Measurements from ENCODE around the gene PLA2G6. TPM values are rescaled to one million over a fixed set of nuclear protein-coding genes. Genes with fewer than 3 reads are reported as not detected.
"Not testable (repeated sequence)": the region's sequence is repeated elsewhere in the genome, so short reads cannot be mapped to it uniquely, and the experiment has no call there.

PLA2G6 gene
- total and polyA plus RNA-seq, 5 experiments from 2014 or later = 2.6 to 186 (median 7.2) TPM

DNA sequence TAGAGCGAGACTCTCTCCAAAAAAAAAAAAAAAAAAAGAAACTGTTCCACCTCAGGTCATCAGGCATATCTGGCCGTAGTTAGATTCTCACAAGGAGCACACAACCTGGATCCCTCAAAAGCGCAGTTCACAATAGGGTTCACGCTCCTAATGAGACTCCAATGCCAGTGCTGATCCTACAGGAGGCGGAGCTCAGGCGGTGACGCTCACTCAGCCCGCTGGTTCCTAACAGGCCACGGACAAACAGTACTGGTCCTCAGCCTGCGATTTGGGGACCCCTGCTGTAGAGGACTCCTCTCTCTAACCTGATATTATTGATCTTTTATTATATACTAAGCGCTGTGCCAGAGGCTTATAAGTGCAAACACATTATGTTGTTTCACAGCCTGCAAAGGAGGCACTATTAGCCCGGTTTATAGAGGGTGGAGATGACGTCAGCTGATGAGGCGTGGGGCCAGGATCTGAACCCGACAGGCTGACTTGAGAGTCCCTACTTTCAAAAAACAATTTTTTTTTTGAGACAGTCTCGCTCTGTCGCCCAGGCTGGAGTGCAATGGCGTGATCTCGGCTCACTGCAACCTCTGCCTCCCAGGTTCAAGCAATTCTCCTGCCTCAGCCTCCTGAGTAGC, 15.3 kb upstream of the PLA2G6 start:
- H3K9me3 Mint-ChIP-seq = no peaks in the 10 kb centered on the region
- POLR2A ChIA-PET = interaction anchor here (0.6 kb wide), 1 partner anchor 107 kb away, joined by 3 read pairs; no protein-coding TSS in a partner anchor
- no peak overlapping the region for H3K4me3 Mint-ChIP-seq
- no peaks in the 10 kb centered on the region for H3K36me3 Mint-ChIP-seq
- DNase-seq = no peak
- H3K4me1 Mint-ChIP-seq = peaks cover 19 to 35% (median 22%) of the 10 kb centered on the region in 4 donors
- H3K27ac Mint-ChIP-seq = no peak overlapping the region
- peaks cover 0 to 4% (median 0%) of the 10 kb centered on the region in 5 donors for H3K27me3 Mint-ChIP-seq
- ATAC-seq = no peak

DNA sequence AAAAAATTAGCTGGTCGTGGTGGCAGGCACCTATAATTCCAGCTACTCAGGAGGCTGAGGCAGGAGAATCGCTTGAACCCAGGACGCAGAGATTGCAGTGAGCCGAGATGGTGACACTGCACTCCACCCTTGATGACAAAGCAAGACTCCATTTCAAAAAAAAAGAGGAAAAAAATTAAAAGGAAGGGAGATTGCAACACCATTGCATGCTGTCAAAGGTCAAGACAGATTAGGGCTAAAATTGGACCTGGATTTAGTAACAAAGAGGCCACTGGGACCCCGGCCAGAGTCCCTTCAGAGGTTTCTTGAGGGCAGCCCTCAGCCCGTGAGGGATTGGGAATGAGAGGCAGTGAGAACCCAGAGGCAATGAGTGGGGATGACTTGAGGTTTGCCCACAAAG, 11.9 kb upstream of the PLA2G6 start:
- Mint-ChIP-seq H3K9me3 (no peaks in the 10 kb centered on the region), H3K4me1 (peaks cover 6 to 11% (median 10%) of the 10 kb centered on the region in 4 donors), H3K27ac (peak overlapping the region in 1 of 10 donors; percentile 33), H3K36me3 (no peaks in the 10 kb centered on the region), H3K4me3 (no peak overlapping the region), H3K27me3 (peaks cover 0 to 6% (median 0%) of the 10 kb centered on the region in 5 donors)
- no peak for DNase-seq
- ATAC-seq = no peak
- POLR2A ChIA-PET = interaction anchor here (1.3 kb wide), 1 partner anchor 12 kb away, joined by 4 read pairs; the partner anchor contains the start of gene PLA2G6

DNA sequence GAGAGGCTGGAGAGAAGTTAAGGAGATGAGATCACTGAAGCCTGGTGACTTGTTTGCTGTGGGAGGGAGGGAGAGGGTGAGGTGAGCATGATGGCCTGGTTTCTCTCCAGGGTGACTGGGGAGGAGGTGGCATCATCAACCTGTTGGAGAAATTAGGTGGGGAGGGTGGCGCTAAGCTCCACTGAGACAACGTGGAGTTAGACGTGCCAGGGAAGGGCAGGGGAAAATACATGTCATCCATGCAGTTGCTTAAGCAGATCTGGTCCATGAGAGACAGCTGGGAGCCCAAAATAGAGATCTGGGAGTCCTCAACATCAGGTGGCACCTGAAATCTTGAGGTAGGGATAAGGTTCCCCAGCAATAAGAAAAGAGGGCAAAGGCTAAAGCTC, 10.8 kb upstream of the PLA2G6 start:
- no peak overlapping the region for H3K4me3 Mint-ChIP-seq
- peaks cover 0 to 6% (median 0%) of the 10 kb centered on the region in 5 donors for H3K27me3 Mint-ChIP-seq
- H3K36me3 Mint-ChIP-seq = no peaks in the 10 kb centered on the region
- DNase-seq (no peak), ATAC-seq (no peak)
- no peaks in the 10 kb centered on the region for H3K9me3 Mint-ChIP-seq
- POLR2A ChIA-PET = interaction anchor here (0.6 to 1.3 kb wide), 2 partner anchors 11 to 21 kb away, joined by 3 to 4 read pairs; partner anchors contain the start of gene PLA2G6
- peak overlapping the region in 1 of 10 donors; percentile 39 for H3K27ac Mint-ChIP-seq
- H3K4me1 Mint-ChIP-seq = peaks cover 6 to 10% (median 10%) of the 10 kb centered on the region in 4 donors

DNA sequence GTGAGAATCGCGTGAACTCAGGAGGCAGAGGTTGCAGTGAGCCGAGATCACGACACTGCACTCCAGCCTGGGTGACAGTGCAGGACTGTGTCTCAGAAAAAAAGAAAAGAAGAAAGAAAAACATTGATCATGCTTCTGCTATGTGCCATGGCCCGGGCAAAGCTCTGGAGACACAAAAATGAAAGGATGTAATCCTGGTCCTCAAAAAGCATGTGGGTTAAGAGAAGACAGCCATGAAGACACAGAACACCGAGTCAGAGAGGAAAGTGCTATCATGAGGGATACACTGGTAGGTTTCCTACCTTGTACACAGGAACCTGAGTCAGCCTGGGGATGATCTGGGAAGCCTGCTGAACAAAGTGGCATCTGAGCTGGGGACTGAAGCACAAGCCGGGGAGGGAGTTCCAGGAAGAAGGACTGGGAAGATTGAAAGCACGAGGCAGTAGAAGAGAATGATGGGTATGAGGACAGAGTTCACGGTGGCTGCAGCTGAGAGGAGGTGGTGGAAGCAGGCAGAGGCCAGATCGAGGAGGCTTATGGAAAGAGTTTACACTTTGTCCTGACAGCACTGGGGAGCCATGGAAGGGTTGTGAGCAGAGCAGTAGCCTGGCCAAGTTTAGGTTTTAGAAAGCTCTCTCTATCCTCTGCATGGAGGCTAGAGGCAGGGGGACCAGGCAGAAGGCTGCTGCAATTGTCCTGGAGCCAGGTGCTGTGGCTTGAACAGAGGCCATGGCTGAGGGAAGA, 10.3 kb upstream of the PLA2G6 start:
- peak overlapping the region in 3 of 10 donors; percentile 15 to 80 (median 39) for H3K27ac Mint-ChIP-seq
- POLR2A ChIA-PET = interaction anchor here (1.2 kb wide), 1 partner anchor 9 kb away, joined by 3 read pairs; no protein-coding TSS in a partner anchor
- ATAC-seq (no peak), DNase-seq (no peak)
- no peaks in the 10 kb centered on the region for H3K36me3 Mint-ChIP-seq
- no peaks in the 10 kb centered on the region for H3K9me3 Mint-ChIP-seq
- peaks cover 6 to 10% (median 10%) of the 10 kb centered on the region in 4 donors for H3K4me1 Mint-ChIP-seq
- no peak overlapping the region for H3K4me3 Mint-ChIP-seq
- peaks cover 0 to 6% (median 0%) of the 10 kb centered on the region in 5 donors for H3K27me3 Mint-ChIP-seq

DNA sequence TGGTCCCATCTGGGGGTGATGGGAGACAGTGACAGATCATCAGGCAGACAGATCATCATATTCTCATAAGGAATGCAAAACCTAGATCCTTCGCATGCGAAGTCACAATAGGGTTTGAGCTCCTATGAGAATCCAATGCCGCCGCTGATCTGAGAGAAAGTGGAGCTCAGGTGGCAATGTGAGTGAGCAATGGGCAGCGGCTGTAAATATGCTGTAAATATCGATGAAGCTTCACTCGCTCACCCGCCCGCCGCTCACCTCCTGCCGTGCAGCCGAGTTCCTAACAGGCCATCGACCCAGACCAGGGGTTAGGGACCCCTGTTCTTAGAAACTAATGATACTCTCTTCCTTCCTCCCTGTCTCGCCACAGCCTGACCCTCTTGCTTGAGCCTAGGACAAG, 9.4 kb upstream of the PLA2G6 start:
- Mint-ChIP-seq H3K27ac (no peak overlapping the region), H3K27me3 (peaks cover 0 to 6% (median 0%) of the 10 kb centered on the region in 5 donors), H3K4me3 (peak overlapping the region in 1 of 10 donors; percentile 41), H3K36me3 (no peaks in the 10 kb centered on the region), H3K4me1 (peaks cover 6 to 10% (median 10%) of the 10 kb centered on the region in 4 donors), H3K9me3 (no peaks in the 10 kb centered on the region)
- ATAC-seq (no peak), DNase-seq (no peak)
- POLR2A ChIA-PET = interaction anchor here (1.2 kb wide), 1 partner anchor 10 kb away, joined by 3 read pairs; no protein-coding TSS in a partner anchor

DNA sequence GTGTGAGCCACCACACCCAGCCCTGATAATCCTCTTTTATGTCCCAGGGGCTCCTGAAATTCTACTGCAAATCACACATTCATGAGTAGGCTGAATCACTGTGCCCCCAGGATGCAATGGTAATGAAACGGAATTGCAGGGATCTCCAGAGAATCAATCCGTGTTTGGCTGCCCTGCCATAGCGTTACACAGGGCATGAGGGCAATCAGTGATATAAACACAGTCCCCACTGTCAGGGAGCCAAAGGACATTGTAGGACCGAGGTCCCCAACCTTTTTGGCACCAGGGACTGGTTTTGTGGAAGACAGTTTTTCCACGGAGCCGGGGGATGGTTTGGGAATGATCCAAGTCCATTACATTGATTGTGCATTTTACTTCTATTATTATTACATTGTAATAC, 9.0 kb upstream of the PLA2G6 start:
- DNase-seq (no peak), ATAC-seq (no peak)
- H3K9me3 Mint-ChIP-seq = no peaks in the 10 kb centered on the region
- POLR2A ChIA-PET = interaction anchor here (1.2 kb wide), 1 partner anchor 10 kb away, joined by 3 read pairs; no protein-coding TSS in a partner anchor
- H3K4me1 Mint-ChIP-seq = peaks cover 6 to 10% (median 10%) of the 10 kb centered on the region in 4 donors
- peaks cover 0 to 6% (median 0%) of the 10 kb centered on the region in 5 donors for H3K27me3 Mint-ChIP-seq
- no peaks in the 10 kb centered on the region for H3K36me3 Mint-ChIP-seq
- no peak overlapping the region for H3K4me3 Mint-ChIP-seq
- H3K27ac Mint-ChIP-seq = no peak overlapping the region

DNA sequence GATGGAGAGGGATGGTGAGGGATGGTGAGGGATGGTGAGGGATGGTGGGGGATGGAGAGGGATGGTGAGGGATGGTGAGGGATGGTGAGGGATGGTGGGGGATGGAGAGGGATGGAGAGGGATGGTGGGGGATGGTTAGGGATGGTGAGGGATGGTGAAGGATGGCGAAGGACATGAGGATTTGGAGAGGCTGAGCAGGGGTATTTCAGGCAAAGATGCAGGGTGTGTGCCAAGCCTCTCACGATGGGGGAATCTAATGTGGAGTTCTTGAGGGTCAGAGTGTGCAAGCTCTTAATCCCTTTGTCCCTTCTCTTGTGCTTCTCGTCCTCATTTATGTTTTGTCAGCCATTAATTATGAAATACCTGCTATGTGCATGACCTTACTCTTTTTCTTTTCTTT, 7.5 kb upstream of the PLA2G6 start:
- no peak overlapping the region for H3K27ac Mint-ChIP-seq

DNA sequence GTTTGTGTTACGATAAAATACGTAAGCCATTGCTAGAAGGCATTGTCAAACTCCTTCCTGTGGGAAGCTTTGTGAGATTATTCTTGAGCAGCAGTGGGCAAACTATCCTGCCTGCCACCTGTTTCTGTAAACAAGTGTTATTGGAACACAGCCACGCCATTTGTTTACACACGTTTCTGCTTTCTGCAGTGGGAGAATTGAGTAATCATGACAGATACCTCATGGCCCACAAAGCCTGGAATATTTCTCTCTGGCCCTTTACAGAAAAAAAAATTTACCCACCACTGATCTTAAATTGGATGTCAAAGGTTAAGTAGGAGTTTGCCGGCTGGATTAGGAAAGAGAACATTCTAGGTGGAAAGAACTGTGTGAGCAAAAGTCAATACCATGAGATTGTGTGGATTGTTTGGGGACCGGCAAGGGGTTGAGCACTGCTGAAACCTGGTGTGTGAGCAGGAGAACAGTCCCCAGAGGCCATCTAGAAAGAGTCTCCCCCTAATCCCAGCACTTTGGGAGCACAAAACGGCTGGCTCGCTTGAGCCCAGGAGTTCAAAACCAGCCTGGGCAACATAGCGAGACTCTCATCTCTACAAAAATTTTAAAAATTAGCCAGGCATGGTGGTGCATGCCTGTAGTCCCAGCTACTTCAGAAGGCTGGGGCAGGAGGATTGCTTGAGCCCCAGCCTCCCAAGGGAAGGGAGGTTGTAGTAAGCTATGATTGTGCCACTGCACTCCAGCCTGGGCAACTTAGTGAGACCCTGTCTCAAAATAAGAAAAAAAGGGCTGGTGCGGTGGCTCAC, 6.0 kb upstream of the PLA2G6 start:
- H3K4me1 Mint-ChIP-seq = peaks cover 0 to 7% (median 3%) of the 10 kb centered on the region in 4 donors
- no peaks in the 10 kb centered on the region for H3K36me3 Mint-ChIP-seq
- DNase-seq (no peak), ATAC-seq (no peak)
- POLR2A ChIA-PET = interaction anchor here (1.2 kb wide), 1 partner anchor 14 kb away, joined by 3 read pairs; no protein-coding TSS in a partner anchor
- H3K4me3 Mint-ChIP-seq = no peak overlapping the region
- H3K9me3 Mint-ChIP-seq = no peaks in the 10 kb centered on the region
- no peak overlapping the region for H3K27ac Mint-ChIP-seq
- H3K27me3 Mint-ChIP-seq = peaks cover 0 to 6% (median 0%) of the 10 kb centered on the region in 5 donors

More for the DNA sequence above, 7.5 kb upstream of the PLA2G6 start:
- Mint-ChIP-seq H3K4me3 (no peak overlapping the region), H3K4me1 (peaks cover under 1 to 7% (median 5%) of the 10 kb centered on the region in 4 donors), H3K9me3 (no peaks in the 10 kb centered on the region), H3K36me3 (no peaks in the 10 kb centered on the region), H3K27me3 (peaks cover 0 to 6% (median 0%) of the 10 kb centered on the region in 5 donors)
- POLR2A ChIA-PET = no interaction called here
- no peak for DNase-seq
- no peak for ATAC-seq

DNA sequence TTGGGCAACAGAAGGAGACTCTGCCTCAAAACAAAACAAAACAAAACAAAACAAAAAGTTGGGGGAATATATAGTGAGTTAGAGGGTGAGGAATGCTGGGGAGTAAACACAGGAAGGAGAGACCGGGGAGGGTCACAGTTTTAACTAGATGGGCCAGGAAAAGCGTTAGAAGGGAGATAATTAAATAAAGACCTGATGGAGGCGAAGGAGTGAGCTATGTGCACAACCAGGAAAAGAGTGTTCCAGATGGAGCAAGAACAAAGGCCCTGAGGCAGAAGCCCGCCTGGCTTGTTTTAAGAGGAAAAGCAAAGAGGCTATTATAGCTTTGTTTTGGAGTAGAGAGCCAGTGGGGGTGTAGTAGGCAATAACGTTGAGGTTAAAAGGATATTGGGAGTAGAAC, 4.8 kb upstream of the PLA2G6 start:
- Mint-ChIP-seq H3K27ac (peak overlapping the region in 1 of 10 donors; percentile 18), H3K27me3 (no peaks in the 10 kb centered on the region), H3K4me1 (peaks cover 5 to 11% (median 9%) of the 10 kb centered on the region in 4 donors), H3K36me3 (no peaks in the 10 kb centered on the region), H3K4me3 (no peak overlapping the region), H3K9me3 (no peaks in the 10 kb centered on the region)
- POLR2A ChIA-PET = interaction anchor here (0.5 to 1.3 kb wide), 4 partner anchors 15 to 49 kb away, joined by 3 to 4 read pairs (median 3); no protein-coding TSS in a partner anchor
- DNase-seq (no peak), ATAC-seq (no peak)

DNA sequence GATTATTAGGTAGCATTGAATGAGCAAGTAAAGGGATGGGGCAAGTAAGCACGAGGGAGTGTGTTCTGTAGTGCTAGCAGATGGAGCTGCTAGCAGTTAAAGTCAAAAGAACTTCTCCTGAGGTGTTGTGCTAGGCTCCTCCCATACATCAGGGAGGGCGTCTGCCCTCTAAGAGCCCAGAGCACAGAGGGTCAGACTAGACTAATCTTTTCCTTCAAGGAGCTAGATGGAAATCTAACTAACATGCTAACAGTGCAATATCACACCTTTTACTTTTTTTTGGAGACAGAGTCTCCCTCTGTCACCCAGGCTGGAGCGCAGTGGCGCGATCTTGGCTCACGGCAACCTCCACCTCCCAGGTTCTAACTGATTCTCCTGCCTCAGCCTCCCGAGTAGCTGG, 3.2 kb upstream of the PLA2G6 start:
- POLR2A ChIA-PET = no interaction called here
- H3K27me3 Mint-ChIP-seq = no peaks in the 10 kb centered on the region
- peaks cover 20 to 28% (median 25%) of the 10 kb centered on the region in 4 donors for H3K4me1 Mint-ChIP-seq
- peak in 1 of 10 donors; percentile 11 for DNase-seq
- H3K36me3 Mint-ChIP-seq = peaks cover 0 to 2% (median 0%) of the 10 kb centered on the region in 3 donors
- H3K27ac Mint-ChIP-seq = no peak overlapping the region
- ATAC-seq = no peak
- no peak overlapping the region for H3K4me3 Mint-ChIP-seq
- no peaks in the 10 kb centered on the region for H3K9me3 Mint-ChIP-seq

DNA sequence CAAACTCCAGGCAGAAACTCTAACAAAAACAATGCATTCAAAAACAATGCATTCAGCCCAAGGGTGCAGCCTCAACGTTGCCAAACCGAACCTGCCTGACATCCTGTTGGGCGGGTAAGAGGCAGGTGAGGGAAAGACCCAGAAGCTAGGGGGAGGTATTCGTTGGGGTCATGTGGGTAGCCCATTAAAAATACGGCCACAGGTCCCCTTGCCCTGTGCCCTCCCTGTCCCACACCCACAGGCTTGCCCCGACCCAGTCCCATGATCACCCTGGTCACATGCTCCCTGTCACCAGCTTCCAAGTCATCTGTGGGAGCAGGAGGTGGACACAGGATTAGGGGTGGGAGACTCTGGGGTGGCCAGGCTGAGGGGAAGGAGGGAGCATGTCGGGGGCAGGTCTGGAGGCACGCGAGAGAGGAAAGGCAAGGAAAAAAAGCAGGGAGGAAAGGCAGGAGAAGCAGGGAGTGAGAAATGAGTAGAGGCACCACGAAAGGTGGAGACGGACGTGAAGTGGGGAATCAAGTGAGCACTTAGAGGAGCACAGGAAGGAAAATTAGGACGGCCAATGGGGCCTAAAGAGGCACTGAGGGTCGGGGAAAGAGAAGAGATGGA, 683 bp downstream of the PLA2G6 start:
- Mint-ChIP-seq H3K27ac (peak overlapping the region; percentile 86 to 97 (median 92)), H3K9me3 (no peaks in the 10 kb centered on the region), H3K27me3 (no peaks in the 10 kb centered on the region), H3K4me1 (peaks cover 26 to 57% (median 45%) of the 10 kb centered on the region in 4 donors), H3K36me3 (peaks cover 0 to 8% (median 0%) of the 10 kb centered on the region in 3 donors), H3K4me3 (peak overlapping the region; percentile 85 to 98 (median 94))
- peak in 8 of 10 donors; percentile 14 to 71 (median 46) for DNase-seq
- ATAC-seq = peak; percentile 31 to 65
- POLR2A ChIA-PET = interaction anchor here (0.6 to 2.6 kb wide), 6 partner anchors 14 to 1162 kb away, joined by 3 to 24 read pairs (median 4); partner anchors contain the start of gene MAFF

DNA sequence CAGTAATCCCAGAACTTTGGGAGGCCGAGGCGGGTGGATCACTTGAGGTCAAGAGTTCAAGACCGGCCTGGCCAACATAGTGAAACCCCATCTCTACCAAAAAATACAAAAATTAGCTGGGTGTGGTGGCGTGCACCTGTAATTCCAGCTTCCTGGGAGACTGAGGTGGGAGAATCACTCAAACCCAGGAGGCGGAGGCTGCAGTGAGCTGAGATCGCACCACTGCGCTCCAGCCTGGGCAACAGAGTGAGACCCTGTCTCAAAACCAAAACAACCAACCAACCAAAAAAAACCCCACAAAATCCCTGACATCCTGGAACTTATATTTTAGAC, 3.1 kb downstream of the PLA2G6 start:
- Mint-ChIP-seq H3K27ac (peak overlapping the region in 4 of 10 donors; percentile 67 to 82 (median 70)), H3K4me1 (peaks cover 35 to 69% (median 56%) of the 10 kb centered on the region in 4 donors)
- not testable (repeated sequence) for H3K9me3 Mint-ChIP-seq, H3K27me3 Mint-ChIP-seq, H3K36me3 Mint-ChIP-seq, H3K4me3 Mint-ChIP-seq, ATAC-seq
- peak in 1 of 10 donors; percentile 3 for DNase-seq
- POLR2A ChIA-PET = interaction anchor here (1.1 kb wide), 1 partner anchor 25 kb away, joined by 4 read pairs; no protein-coding TSS in a partner anchor
